KMS-11 (cell line): ENCODE measurements around the gene TMEM236.

ENCODE experiments used
- H2AFZ ChIP-seq: fragments of 200-600 bp; sonication (generic); 2 replicates; pipeline ENCODE4 v1.6.1; 2016; ENCODE audit warnings: antibody characterized with exemption, mixed run types, low read depth
- H3K27ac ChIP-seq: fragments of 200-600 bp; sonication (generic); 2 replicates; pipeline ENCODE4 v1.6.1; 2016; ENCODE audit warnings: mild to moderate bottlenecking, mixed run types
- H3K27me3 ChIP-seq: fragments of 200-600 bp; sonication (generic); 2 replicates; pipeline ENCODE4 v1.6.1; 2017; ENCODE audit warnings: mild to moderate bottlenecking, low read depth, mixed run types, moderate library complexity; ENCODE audit not compliant: insufficient read depth
- H3K36me3 ChIP-seq: fragments of 200-600 bp; sonication (generic); 2 replicates; pipeline ENCODE4 v1.6.1; 2017; ENCODE audit warnings: mild to moderate bottlenecking, mixed run types; ENCODE audit not compliant: insufficient read depth
- H3K4me1 ChIP-seq: fragments of 200-600 bp; sonication (generic); 2 replicates; pipeline ENCODE4 v1.6.1; 2016; ENCODE audit warnings: mild to moderate bottlenecking, low read depth, mixed run types; ENCODE audit not compliant: poor library complexity, severe bottlenecking
- H3K4me2 ChIP-seq: fragments of 200-600 bp; sonication (generic); 2 replicates; pipeline ENCODE4 v1.7.0; 2016; ENCODE audit warnings: mild to moderate bottlenecking, mixed run types
- H3K4me3 ChIP-seq: fragments of 200-600 bp; sonication (generic); IDR thresholded peaks from 2 replicates; pipeline ENCODE4 v1.6.1; 2017; ENCODE audit warnings: low read depth, low read length, mixed read lengths; ENCODE audit not compliant: insufficient read depth
- H3K79me2 ChIP-seq: fragments of 200-600 bp; sonication (generic); 2 replicates; pipeline ENCODE4 v1.6.1; 2016; ENCODE audit warnings: low read depth, mixed run types; ENCODE audit not compliant: insufficient read depth
- H3K9ac ChIP-seq: fragments of 200-600 bp; sonication (generic); 2 replicates; pipeline ENCODE4 v1.6.1; 2016; ENCODE audit warnings: mild to moderate bottlenecking, mixed run types
- H4K20me1 ChIP-seq: fragments of 200-600 bp; sonication (generic); 2 replicates; pipeline ENCODE4 v1.6.1; 2016; ENCODE audit warnings: mild to moderate bottlenecking, mixed run types; ENCODE audit not compliant: insufficient read depth
- TF ChIP-seq, protein P1 (sequence below): fragments of 200-600 bp; sonication (generic); conservative IDR thresholded peaks from 2 replicates; pipeline ENCODE4 v1.6.1; 2017; ENCODE audit warnings: low read depth, mild to moderate bottlenecking, antibody characterized with exemption, low read length, moderate library complexity, mixed read lengths

TMEM236 gene

GRCh38 chr10:17821893-17822292 is 69.9 kb downstream of the TMEM236 start:
- H3K4me2 ChIP-seq, result no peak overlapping the region
- no peak overlapping the region for H3K27ac ChIP-seq
- TF ChIP-seq, protein P1, sequence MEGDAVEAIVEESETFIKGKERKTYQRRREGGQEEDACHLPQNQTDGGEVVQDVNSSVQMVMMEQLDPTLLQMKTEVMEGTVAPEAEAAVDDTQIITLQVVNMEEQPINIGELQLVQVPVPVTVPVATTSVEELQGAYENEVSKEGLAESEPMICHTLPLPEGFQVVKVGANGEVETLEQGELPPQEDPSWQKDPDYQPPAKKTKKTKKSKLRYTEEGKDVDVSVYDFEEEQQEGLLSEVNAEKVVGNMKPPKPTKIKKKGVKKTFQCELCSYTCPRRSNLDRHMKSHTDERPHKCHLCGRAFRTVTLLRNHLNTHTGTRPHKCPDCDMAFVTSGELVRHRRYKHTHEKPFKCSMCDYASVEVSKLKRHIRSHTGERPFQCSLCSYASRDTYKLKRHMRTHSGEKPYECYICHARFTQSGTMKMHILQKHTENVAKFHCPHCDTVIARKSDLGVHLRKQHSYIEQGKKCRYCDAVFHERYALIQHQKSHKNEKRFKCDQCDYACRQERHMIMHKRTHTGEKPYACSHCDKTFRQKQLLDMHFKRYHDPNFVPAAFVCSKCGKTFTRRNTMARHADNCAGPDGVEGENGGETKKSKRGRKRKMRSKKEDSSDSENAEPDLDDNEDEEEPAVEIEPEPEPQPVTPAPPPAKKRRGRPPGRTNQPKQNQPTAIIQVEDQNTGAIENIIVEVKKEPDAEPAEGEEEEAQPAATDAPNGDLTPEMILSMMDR, result no peak

DNA sequence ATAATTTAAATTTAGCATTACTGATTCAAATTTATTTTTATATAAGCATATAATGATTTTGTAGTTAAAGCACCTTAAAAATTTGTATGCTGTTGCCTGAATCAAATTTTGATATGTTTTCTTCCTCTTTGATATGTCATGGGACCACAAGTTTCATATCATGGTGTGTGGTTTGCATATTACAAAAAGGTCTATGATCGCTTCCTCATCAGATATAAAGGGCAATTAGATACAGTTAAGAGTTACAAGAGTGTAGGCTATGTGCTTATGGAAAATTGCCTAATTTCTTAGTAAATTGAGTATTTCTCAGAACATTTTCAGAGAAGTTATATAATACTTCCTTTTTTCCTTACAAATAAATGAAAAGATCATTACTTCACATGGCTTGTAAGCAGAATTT is 79.3 kb downstream of the TMEM236 start:
- H3K4me2 ChIP-seq, result no peak overlapping the region
- H3K4me3 ChIP-seq, result no peak overlapping the region
- no peak overlapping the region for H3K27ac ChIP-seq
- H3K27me3 ChIP-seq, result no peaks in the 10 kb centered on the region
- H3K4me1 ChIP-seq, result no peaks in the 10 kb centered on the region
- no peak overlapping the region for H2AFZ ChIP-seq
- H3K36me3 ChIP-seq, result no peaks in the 10 kb centered on the region
- H3K79me2 ChIP-seq, result no peaks in the 10 kb centered on the region
- TF ChIP-seq, protein P1, result no peak
- H3K9ac ChIP-seq, result no peak overlapping the region
- no peaks in the 10 kb centered on the region for H4K20me1 ChIP-seq

More at GRCh38 chr10:17821893-17822292, 69.9 kb downstream of the TMEM236 start:
- H3K4me1 ChIP-seq, result no peaks in the 10 kb centered on the region
- H3K79me2 ChIP-seq, result no peaks in the 10 kb centered on the region
- H4K20me1 ChIP-seq, result no peaks in the 10 kb centered on the region
- H3K27me3 ChIP-seq, result no peaks in the 10 kb centered on the region
- no peaks in the 10 kb centered on the region for H3K36me3 ChIP-seq
- H3K4me3 ChIP-seq, result no peak overlapping the region
- H2AFZ ChIP-seq, result no peak overlapping the region
- no peak overlapping the region for H3K9ac ChIP-seq

DNA sequence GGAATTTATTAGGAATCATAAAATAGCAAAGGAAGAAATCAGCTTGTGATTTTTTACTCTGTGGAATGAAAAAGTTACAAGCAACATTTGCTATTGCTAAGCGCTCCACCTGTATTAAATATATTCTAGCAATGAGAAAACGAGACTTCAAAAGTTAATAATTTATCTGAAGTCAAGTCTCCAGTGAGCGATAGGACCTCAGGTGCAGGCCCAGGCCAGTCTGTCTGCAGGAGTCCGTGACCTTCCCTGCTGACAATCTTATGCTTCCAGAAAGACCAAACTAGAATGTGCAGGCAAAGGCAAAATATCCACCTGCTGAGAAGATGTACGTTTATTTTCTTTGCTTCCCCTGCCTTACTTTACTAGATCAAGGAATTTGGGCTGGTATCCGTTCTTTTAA is 79.9 kb downstream of the TMEM236 start:
- Histone ChIP-seq H3K79me2 (no peaks in the 10 kb centered on the region), H3K9ac (no peak overlapping the region), H3K27me3 (no peaks in the 10 kb centered on the region), H3K4me2 (no peak overlapping the region), H3K4me3 (no peak overlapping the region), H3K27ac (no peak overlapping the region), H2AFZ (no peak overlapping the region), H4K20me1 (no peaks in the 10 kb centered on the region), H3K36me3 (no peaks in the 10 kb centered on the region), H3K4me1 (no peaks in the 10 kb centered on the region)
- TF ChIP-seq, protein P1, result no peak

DNA sequence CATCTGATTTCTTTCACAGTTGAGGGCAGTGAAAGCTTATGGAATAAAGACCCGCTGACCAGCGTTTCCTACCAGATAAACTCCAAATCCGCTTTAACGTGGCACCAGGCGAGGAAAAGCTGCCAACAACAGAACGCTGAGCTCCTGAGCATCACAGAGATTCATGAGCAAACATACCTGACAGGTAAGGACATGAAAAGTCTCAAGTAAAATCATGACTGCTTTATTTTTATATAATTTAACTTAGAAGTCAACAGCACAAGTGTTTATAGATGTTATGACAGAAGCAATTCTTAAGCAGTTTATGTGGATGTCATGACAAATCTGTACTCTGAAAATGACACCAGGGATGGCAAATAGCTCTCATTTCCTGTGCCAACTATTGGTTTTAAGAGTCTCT is 81.7 kb downstream of the TMEM236 start:
- no peak overlapping the region for H3K27ac ChIP-seq
- no peak overlapping the region for H3K4me3 ChIP-seq
- no peaks in the 10 kb centered on the region for H3K27me3 ChIP-seq
- H3K4me2 ChIP-seq, result no peak overlapping the region
- no peaks in the 10 kb centered on the region for H3K4me1 ChIP-seq
- TF ChIP-seq, protein P1, result no peak
- H2AFZ ChIP-seq, result no peak overlapping the region
- H4K20me1 ChIP-seq, result no peaks in the 10 kb centered on the region
- no peaks in the 10 kb centered on the region for H3K36me3 ChIP-seq
- no peaks in the 10 kb centered on the region for H3K79me2 ChIP-seq
- no peak overlapping the region for H3K9ac ChIP-seq
